ENCODE measurements around the gene METTL8. TPM values are rescaled to one million over a fixed set of nuclear protein-coding genes. Genes with fewer than 3 reads are reported as not detected.

Gene METTL8
- total and polyA plus RNA-seq, 8 donors: 3.6 to 42.9 (median 7.0) TPM

DNA sequence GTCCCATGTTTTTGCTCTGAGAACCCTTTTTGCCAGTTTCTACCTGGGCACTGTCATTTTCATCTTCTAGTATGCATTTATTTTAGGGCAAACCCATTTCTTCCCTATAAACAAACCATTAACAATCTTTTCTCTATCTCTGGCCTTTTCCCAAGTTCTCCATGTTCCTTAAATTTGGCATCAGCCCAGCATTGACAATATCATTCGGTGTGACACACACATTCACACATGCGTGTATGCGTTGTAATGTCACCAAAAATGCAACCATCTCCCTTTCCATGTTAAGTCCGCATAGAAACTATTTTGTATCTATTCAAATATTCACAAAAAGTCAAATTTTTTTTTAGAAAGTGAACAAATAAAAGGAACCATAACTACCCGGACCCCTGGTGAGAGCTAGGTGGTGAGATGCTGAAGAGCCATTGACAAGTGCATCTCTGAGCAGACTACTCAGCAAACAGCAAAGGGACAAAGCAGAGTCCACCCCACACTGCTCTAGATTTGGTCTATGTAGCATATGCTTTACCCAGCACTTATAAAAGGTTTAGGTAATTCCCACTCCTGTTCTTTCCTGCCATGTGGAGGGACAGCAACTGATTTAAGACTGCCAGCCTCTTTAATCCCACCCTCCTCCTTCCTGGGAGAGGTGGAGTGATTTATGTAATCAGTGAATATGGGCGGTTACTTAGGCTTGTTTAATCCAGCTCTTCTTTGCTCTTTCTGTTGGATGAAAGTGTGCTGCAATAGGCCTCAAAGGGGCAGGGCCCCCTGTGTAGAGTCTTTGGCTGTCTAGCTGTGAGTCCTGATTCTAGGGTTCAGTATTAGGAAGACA is 124.1 kb downstream of the METTL8 start:
- Histone ChIP-seq H3K27ac (no peak overlapping the region), H3K4me1 (no peaks in the 10 kb centered on the region), H3K27me3 (no peaks in the 10 kb centered on the region), H3K36me3 (peaks cover 0 to 3% (median 0%) of the 10 kb centered on the region in 4 donors), H3K9me3 (peaks cover 0 to 19% (median 15%) of the 10 kb centered on the region in 4 donors), H3K4me3 (no peak overlapping the region)
- intact Hi-C loops (cut with DNase I; ENCODE audit: low total_unique reads): no loop called here
- no peak for DNase-seq
- TF ChIP-seq POLR2A (IDR thresholded peaks at IDR 0.05) (no peak), EP300 (IDR thresholded peaks at IDR 0.05) (no peak), POLR2AphosphoS5 (IDR thresholded peaks at IDR 0.05) (no peak)
- TF ChIP-seq, protein P1, sequence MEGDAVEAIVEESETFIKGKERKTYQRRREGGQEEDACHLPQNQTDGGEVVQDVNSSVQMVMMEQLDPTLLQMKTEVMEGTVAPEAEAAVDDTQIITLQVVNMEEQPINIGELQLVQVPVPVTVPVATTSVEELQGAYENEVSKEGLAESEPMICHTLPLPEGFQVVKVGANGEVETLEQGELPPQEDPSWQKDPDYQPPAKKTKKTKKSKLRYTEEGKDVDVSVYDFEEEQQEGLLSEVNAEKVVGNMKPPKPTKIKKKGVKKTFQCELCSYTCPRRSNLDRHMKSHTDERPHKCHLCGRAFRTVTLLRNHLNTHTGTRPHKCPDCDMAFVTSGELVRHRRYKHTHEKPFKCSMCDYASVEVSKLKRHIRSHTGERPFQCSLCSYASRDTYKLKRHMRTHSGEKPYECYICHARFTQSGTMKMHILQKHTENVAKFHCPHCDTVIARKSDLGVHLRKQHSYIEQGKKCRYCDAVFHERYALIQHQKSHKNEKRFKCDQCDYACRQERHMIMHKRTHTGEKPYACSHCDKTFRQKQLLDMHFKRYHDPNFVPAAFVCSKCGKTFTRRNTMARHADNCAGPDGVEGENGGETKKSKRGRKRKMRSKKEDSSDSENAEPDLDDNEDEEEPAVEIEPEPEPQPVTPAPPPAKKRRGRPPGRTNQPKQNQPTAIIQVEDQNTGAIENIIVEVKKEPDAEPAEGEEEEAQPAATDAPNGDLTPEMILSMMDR (IDR thresholded peaks at IDR 0.05): no peak
- WGBS, 5 donors: 80 to 90% (median 85%) methylated on average over 6 of the region's 6 CpGs

DNA sequence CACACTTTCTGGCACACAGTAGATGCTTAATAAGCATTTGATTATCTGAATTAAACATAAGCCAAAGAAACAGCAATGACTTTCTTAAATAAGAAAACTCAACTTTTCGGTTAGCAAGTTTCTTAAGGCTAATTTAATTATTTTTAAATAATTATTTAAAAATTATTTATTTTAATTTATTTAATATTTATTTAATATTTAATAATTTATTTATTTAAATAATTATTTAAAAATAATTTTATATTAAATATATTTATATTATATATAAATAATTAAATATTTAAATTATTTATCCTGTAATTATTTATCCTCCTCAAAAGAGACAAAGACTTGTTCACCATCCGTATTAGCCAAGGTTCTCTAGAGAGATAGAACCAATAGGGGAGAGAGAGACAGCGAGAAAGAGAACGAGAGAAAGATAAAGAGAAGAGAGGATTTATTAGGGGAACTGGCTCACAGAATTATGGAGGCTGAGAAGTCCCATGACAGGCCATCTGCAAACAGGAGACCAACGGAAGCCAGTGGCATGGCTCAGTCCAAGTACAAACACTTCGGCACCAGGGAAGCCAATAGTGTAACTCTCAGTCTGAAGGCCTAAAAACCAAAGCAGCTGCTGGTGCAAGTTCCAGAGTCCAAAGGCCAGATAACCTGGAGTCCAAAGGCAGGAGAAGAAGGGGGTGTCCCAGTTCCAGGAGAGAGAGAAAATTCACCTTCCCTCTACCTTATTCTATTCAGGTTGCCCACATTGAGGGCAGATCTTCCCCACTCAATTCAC is 125.3 kb downstream of the METTL8 start:
- DNase-seq: no peak
- no peaks in the 10 kb centered on the region for H3K4me1 ChIP-seq

DNA sequence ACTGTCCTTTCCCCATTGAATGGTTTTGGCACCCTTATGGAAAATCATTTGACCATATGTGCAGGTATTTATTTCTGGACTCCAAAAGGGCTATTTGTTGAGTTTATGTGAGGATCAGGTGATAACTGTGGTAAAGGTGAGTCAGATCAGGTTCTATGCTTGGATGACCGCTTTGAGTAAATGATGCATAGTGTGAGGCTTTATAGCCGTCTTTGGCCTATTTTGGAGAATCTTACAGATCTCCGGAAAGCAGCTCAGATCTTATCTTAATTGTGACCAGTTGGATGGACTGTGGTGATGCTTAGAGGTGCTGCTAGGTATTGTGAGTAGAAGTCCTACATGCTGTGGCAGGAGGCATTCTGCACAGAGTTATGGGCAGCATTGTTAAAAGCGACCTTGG is 126.2 kb downstream of the METTL8 start:
- H3K36me3 ChIP-seq: peaks cover 0 to 3% (median 0%) of the 10 kb centered on the region in 4 donors
- no peaks in the 10 kb centered on the region for H3K27me3 ChIP-seq
- TF ChIP-seq, protein P1 (IDR thresholded peaks at IDR 0.05): no peak
- TF ChIP-seq POLR2AphosphoS5 (IDR thresholded peaks at IDR 0.05) (no peak), EP300 (IDR thresholded peaks at IDR 0.05) (no peak), POLR2A (IDR thresholded peaks at IDR 0.05) (no peak)
- intact Hi-C loops (cut with DNase I; ENCODE audit: low total_unique reads): no loop called here
- WGBS, 5 donors: 96 to 99% (median 96%) methylated on average over 4 of the region's 4 CpGs
- peaks cover 0 to 17% (median 14%) of the 10 kb centered on the region in 4 donors for H3K9me3 ChIP-seq
- no peak overlapping the region for H3K27ac ChIP-seq
- DNase-seq: no peak
- no peak overlapping the region for H3K4me3 ChIP-seq
- H3K4me1 ChIP-seq: no peaks in the 10 kb centered on the region

More for the DNA sequence above, 125.3 kb downstream of the METTL8 start:
- Histone ChIP-seq H3K36me3 (peaks cover 0 to 3% (median 0%) of the 10 kb centered on the region in 4 donors), H3K9me3 (peaks cover 0 to 19% (median 15%) of the 10 kb centered on the region in 4 donors), H3K27ac (no peak overlapping the region), H3K27me3 (no peaks in the 10 kb centered on the region), H3K4me3 (no peak overlapping the region)
- TF ChIP-seq, protein P1 (IDR thresholded peaks at IDR 0.05): no peak
- TF ChIP-seq EP300 (IDR thresholded peaks at IDR 0.05) (no peak), POLR2A (IDR thresholded peaks at IDR 0.05) (no peak), POLR2AphosphoS5 (IDR thresholded peaks at IDR 0.05) (no peak)
- intact Hi-C loops (cut with DNase I; ENCODE audit: low total_unique reads): no loop called here
- WGBS, 5 donors: 93 to 98% (median 94%) methylated on average over 6 of the region's 6 CpGs

DNA sequence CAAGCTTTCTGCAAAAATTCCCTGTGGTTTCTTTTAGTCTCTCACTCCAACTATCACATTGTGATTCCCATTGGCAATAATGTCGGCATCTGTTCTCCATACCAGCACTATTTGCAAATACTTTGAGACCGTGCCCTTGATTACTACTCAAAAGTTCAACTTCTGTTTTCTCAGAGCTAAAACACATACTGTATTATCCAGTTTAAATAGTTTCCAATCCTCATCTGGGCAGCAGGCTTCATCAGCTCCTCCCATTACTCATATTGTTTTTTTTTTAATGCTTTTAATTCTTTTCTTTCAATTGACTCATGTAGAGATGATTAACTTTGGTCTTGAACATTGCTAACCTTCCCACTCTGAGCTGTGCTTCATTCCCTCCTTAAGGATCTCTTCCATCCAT is 135.8 kb downstream of the METTL8 start:
- no peaks in the 10 kb centered on the region for H3K9me3 ChIP-seq
- DNase-seq: no peak
- intact Hi-C loops (cut with DNase I; ENCODE audit: low total_unique reads): no loop called here
- H3K36me3 ChIP-seq: no peaks in the 10 kb centered on the region
- WGBS, 5 donors: 68 to 85% (median 76%) methylated on average over 2 of the region's 2 CpGs
- H3K27me3 ChIP-seq: no peaks in the 10 kb centered on the region
- H3K4me1 ChIP-seq: no peaks in the 10 kb centered on the region
- no peak overlapping the region for H3K27ac ChIP-seq
- H3K4me3 ChIP-seq: no peak overlapping the region
- TF ChIP-seq EP300 (IDR thresholded peaks at IDR 0.05) (no peak), POLR2AphosphoS5 (IDR thresholded peaks at IDR 0.05) (no peak), POLR2A (IDR thresholded peaks at IDR 0.05) (no peak)
- TF ChIP-seq, protein P1 (IDR thresholded peaks at IDR 0.05): no peak
